RCC 7860 (cell line): Measurements from ENCODE around the gene ARHGAP22.
"Not testable (repeated sequence)": the region's sequence is repeated elsewhere in the genome, so short reads cannot be mapped to it uniquely, and the experiment has no call there.

Experiments
- DNase-seq: peaks from one replicate; pipeline ENCODE4 v3.0.0-alpha.2; 2015; ENCODE audit warnings: low spot score
- FAIRE-seq: peaks from 2 replicates; lab custom pipeline; 2012; peaks lifted over from hg19 to GRCh38; lab: Jason Lieb, UNC

The ARHGAP22 gene

GRCh38 chr10:48442809-48443177 is 162.1 kb downstream of the ARHGAP22 start:
- no peak for DNase-seq
- no peak for FAIRE-seq

GRCh38 chr10:48442090-48442808 is 162.6 kb downstream of the ARHGAP22 start:
- no peak for DNase-seq

GRCh38 chr10:48440771-48441170 is 164.1 kb downstream of the ARHGAP22 start:
- no peak for DNase-seq
- FAIRE-seq, result no peak

More at GRCh38 chr10:48442090-48442808, 162.6 kb downstream of the ARHGAP22 start:
- no peak for FAIRE-seq

GRCh38 chr10:48439581-48440041 is 165.3 kb downstream of the ARHGAP22 start:
- FAIRE-seq (no peak), DNase-seq (peak; percentile 37)

- FAIRE-seq (peak; percentile 59), DNase-seq (peak; percentile 46)
These were observed 165.8 kb downstream of the ARHGAP22 start for GRCh38 chr10:48439031-48439430.

DNA sequence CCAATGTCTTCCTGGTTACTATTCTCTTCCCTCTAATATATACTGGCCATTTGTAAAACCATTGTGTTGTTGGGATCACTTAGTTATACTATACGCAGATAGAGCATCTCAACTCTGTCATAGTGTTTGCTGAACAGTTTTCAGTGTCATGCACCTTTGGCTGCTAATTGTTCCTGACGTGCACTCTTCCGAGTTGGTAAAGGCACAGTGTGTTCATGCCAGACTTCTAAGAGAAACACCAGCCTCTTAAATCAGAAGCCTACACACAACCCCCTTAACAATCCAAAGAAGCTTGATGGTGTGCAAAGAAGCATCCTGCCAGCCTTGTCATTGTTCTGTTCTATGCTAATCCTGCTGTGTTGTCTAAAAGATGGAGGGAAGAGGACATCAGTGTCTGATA is 167.3 kb downstream of the ARHGAP22 start:
- FAIRE-seq (no peak), DNase-seq (no peak)

GRCh38 chr10:48431871-48432270 is 173.0 kb downstream of the ARHGAP22 start:
- DNase-seq (no peak), FAIRE-seq (no peak)

DNA sequence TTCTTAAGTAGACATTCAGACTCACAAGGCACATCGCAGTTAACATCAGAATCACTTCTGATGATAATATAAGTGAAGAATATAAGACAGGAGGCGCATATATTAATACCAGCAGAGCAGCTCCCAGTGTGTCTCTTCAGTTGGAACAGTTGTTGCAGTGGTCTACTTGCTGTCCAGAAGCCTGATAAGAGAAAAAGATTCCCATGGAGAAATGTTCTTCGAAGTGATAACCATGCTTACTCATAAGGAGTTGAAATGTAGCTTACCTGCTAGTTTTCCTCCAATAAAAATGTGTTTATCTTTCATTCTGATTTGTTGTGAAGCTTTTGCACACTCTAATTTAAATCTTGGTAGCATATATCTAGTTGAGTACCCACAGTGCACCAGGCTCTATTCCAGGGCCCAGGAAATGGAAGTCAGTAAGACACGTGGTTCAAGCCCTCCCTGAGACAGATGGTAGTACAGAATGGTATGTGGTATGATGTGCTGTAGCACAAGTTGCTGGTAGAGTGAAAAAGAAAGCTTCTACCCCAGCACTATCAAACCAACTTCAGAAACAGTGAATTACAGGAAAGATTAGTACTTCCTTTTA is 174.4 kb downstream of the ARHGAP22 start:
- DNase-seq (no peak), FAIRE-seq (no peak)

DNA sequence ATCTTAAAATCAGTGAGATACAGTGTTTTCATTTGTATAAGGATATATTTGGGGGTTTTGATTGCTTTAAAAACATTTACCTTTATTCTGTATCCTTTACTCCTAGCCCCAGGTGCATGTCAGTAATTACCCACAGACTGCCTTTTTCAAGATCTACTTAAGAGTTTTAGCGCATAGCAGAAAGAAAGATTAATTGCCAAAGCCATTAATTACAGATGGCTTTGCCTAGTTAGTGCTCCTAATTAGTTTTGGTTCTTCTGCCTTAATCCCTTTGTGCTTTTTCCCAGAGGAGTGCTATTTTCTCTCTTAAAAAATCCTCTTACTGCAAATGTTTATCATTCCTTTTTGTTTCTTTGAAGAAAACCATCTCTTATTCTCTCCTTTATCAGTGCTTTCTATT is 175.6 kb downstream of the ARHGAP22 start:
- no peak for DNase-seq
- no peak for FAIRE-seq

DNA sequence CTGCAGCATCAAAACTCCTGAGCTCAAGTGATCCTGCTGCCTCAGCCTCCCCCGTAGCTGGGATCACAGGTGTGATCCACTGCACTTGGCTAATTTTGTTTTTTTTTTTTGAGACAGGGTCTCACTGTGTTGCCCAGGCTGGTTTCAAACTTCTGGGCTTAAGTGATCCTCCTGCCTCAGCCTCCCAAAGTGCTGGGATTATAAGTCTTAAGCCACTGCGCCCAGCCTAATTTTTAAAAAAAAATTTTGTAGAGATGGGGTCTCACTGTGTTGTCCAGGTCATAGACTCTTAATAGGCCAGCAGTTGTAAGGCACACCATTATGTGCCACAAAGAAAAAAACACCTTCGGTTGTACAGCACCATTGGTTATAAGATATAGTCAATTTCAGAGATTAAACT is 176.0 kb downstream of the ARHGAP22 start:
- FAIRE-seq (no peak), DNase-seq (no peak)

- no peak for FAIRE-seq
- DNase-seq, result no peak
These were observed 181.0 kb downstream of the ARHGAP22 start for GRCh38 chr10:48423884-48424283.

DNA sequence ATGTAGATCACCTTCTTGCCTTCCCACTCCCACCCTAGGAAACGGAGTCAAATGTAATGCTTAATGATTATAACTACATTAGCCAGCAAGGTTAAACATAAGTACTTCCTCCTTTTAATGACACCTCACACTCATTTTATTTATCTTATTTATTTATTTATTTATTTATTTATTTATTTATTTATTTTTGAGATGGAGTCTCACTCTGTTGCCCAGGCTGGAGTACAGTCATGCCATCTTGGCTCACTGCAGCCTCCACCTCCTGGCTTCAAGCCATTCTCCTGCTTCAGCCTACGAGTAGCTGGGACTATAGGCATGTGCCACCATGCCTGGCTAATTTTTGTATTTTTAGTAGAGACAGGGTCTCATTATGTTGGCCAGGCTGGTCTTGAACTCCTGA is 183.0 kb downstream of the ARHGAP22 start:
- not testable (repeated sequence) for DNase-seq, FAIRE-seq

DNA sequence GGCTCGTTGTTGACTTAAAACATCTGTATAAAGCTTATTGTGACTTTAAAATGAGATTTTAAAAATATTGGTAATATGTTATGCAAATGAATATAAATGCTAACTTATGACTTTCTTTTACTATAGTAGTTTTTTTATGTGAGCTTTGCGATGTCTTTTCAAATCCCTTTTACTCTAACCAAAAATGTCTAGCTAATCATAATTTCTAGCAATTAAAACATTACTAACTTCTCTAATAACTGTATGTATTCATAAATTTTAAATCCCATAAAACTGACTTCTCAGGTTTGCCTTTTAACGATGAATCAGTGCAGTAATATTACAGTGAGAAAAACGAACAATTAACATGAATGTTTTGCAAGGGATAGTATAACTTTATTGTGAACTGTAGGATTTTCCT is 185.2 kb downstream of the ARHGAP22 start:
- no peak for DNase-seq
- no peak for FAIRE-seq

DNA sequence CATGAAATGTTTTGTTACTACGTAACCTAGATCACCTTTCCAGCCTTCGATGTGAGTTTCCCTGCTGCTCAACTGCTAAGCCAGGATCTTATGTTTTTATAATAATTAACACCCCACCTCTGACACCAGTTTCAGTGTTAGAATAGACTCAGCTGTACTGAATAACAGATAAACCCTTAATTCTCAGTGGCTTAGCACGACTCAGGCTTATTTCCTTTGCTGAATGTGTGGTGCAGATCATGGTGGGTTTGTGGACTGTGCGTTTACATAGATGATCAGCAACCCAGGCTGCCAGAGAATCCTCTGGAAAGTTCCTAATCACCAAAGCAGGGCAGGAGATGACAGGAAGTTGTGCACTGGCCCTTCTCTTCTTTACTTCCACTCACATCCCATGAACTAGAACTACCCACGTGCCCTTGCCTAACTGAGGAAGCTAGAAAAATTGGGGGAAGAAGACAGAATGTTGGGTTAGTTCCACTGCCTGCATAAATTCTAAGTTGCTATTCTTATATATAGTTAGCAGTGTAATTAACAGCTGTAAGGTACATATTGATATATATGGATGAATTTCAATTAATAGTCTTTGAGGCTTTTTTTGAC is 186.6 kb downstream of the ARHGAP22 start:
- no peak for FAIRE-seq

GRCh38 chr10:48417374-48417773 is 187.5 kb downstream of the ARHGAP22 start:
- FAIRE-seq (no peak), DNase-seq (no peak)

More for the DNA sequence above, 186.6 kb downstream of the ARHGAP22 start:
- DNase-seq, result no peak

DNA sequence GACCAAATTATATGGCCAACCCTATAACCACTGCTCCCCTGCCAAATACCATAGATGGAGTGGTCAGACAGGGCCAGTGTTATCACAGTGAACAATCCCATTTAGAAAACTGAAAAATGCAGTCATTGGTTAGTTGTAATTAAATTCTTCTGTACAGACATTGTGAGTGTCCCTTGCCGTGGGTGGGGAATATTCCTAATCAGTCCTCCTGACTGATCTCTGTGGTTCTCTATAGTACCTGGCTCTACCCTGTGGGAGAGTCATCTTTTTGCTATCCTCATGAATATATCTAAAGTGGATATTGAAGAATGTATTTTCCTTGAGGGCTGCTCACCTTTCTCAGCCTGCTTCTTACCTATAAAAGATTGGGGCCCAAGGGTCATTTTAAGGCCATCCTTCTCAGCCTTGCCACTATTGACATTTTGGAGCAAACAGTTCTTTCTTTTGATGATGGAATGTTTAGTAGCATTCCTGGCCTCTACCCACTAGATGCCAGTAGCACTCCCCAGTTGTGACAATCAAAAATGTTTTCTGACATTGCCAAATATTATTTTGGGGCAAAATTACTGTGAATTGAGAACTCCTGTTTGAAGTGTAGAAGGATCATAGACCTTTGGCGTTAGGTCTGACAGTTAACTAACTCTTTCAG is 188.2 kb downstream of the ARHGAP22 start:
- no peak for FAIRE-seq
- DNase-seq, result no peak

GRCh38 chr10:48414778-48415177 is 190.1 kb downstream of the ARHGAP22 start:
- FAIRE-seq (no peak), DNase-seq (no peak)

DNA sequence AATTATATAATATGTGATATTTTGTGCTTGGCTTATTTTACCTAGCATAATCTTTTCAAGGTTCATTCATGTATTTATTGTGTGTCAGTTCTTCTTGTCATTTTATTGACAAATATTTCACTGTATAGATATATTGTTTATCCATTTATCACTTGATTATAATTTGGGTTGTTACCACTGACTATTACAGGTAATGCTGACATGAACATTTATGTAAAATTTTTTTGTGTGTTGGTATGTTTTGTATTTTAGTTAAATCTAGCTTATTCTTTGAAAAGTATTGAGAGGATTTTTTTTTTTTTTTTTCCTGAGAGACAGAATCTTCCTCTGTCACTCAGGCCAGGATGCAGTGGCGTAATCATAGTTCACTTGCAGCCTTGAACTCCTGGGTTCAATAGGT is 190.7 kb downstream of the ARHGAP22 start:
- FAIRE-seq (no peak), DNase-seq (no peak)

- DNase-seq (no peak), FAIRE-seq (no peak)
These were observed 191.9 kb downstream of the ARHGAP22 start for GRCh38 chr10:48412933-48413332.

- FAIRE-seq (no peak), DNase-seq (no peak)
These were observed 192.8 kb downstream of the ARHGAP22 start for GRCh38 chr10:48412081-48412480.

DNA sequence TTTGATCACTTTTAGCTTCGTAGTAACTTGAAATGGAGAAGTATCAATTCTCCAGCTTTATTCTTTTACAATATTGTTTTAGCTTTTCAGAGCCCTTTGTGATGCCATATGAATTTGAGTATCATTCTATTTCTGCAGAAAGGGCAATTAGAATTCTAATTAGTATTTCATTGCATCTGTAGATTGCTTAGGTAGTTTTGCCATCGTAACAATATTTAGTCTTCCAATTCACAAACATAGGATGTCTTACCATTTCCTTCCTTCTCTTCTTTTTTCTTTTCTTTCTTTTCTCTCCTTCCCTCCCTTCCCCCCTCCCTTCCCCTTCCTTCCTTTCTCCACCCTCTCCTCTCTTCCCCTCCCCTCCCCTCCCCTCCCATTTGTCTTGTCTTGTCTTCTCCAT is 193.4 kb downstream of the ARHGAP22 start:
- DNase-seq (no peak), FAIRE-seq (no peak)

GRCh38 chr10:48410503-48410902 is 194.4 kb downstream of the ARHGAP22 start:
- no peak for FAIRE-seq

More at GRCh38 chr10:48410503-48410902, 194.4 kb downstream of the ARHGAP22 start:
- DNase-seq, result no peak
